ENCODE results near the gene LTBP1. TPM values are rescaled to one million over a fixed set of nuclear protein-coding genes. Genes with fewer than 3 reads are reported as not detected.

LTBP1 gene
- total RNA-seq, 6 experiments from 2014 or later, result 260 to 409 (median 335) TPM

DNA sequence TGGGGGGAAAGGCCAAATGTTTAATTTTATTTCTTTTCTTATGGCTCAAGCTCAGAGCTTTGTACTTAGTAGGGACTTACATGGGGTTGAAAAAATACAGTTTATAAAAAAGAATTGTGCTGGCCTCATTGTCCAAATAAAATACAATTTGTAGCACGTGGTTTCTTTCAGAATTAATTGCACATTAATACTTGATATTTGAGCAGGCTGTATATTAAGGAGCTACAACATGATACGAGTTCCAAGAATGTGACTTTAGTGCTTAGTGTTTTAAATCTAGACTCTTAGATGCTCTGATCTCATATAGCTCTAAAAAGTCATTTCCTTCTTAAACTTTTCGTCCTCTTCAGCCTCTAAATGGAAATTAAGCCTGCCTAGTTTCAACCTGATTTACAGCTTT, 483.3 kb downstream of the LTBP1 start:
- DNase-seq, result no peak
- Mint-ChIP-seq H3K27me3 (ENCODE audit: insufficient read depth) (no peaks in the 10 kb centered on the region), H3K9me3 (no peaks in the 10 kb centered on the region; the same call in 1 of the 2 replicates), H3K27ac (peak overlapping the region; percentile 76; the same call in 1 of the 2 replicates), H3K4me3 (no peak overlapping the region), H3K36me3 (ENCODE audit: low read depth) (peaks cover 20% of the 10 kb centered on the region), H3K4me1 (ENCODE audit: low read depth) (peaks cover 81% of the 10 kb centered on the region)
- TF ChIP-seq, protein P1, sequence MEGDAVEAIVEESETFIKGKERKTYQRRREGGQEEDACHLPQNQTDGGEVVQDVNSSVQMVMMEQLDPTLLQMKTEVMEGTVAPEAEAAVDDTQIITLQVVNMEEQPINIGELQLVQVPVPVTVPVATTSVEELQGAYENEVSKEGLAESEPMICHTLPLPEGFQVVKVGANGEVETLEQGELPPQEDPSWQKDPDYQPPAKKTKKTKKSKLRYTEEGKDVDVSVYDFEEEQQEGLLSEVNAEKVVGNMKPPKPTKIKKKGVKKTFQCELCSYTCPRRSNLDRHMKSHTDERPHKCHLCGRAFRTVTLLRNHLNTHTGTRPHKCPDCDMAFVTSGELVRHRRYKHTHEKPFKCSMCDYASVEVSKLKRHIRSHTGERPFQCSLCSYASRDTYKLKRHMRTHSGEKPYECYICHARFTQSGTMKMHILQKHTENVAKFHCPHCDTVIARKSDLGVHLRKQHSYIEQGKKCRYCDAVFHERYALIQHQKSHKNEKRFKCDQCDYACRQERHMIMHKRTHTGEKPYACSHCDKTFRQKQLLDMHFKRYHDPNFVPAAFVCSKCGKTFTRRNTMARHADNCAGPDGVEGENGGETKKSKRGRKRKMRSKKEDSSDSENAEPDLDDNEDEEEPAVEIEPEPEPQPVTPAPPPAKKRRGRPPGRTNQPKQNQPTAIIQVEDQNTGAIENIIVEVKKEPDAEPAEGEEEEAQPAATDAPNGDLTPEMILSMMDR (IDR thresholded peaks at IDR 0.05), result no peak

DNA sequence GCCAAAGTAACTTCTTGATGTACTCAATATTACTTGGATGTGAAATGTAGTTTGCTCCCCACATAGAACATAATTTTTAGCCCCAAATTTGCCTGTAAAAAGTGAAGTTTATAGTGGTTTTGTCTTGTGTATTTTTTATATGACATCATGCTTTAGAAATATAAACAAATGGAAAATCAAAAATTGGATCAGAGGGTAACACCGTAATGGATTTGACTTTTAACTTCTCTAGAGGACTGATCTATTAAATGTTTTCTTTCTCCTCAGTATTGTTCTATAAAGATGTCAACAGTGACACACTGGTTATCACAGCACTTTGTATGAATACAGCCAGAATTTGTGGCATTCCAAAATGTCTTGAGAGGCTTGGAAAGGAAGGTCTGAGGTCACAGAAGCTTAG, 484.1 kb downstream of the LTBP1 start:
- H3K27ac Mint-ChIP-seq, result peak overlapping the region; percentile 76
- peaks cover 18% of the 10 kb centered on the region for H3K36me3 Mint-ChIP-seq (ENCODE audit: low read depth)
- peaks cover 79% of the 10 kb centered on the region for H3K4me1 Mint-ChIP-seq (ENCODE audit: low read depth)
- H3K9me3 Mint-ChIP-seq, result no peaks in the 10 kb centered on the region; the same call in 1 of the 2 replicates
- DNase-seq, result no peak
- TF ChIP-seq, protein P1 (IDR thresholded peaks at IDR 0.05), result no peak
- no peak overlapping the region for H3K4me3 Mint-ChIP-seq
- H3K27me3 Mint-ChIP-seq (ENCODE audit: insufficient read depth), result no peaks in the 10 kb centered on the region

DNA sequence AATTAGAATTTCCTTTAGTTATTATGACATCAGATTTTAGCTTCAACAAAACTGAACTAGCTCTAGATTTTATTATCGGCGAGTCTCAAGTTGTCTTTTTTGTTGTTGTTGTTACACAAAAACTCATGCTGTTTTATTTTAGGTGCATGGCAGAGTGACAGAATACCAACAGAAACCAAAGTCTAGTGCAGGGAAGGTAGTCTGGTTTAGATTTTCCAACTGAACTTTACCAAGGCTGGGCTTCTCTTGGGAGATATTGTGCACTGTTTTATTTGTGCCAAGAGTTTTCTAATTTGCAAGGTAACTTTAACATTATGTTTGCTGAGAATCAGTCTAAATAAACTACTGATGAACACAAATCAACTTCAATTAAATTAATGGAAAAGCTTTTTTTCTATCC, 486.1 kb downstream of the LTBP1 start:
- no peak for DNase-seq
- TF ChIP-seq, protein P1 (IDR thresholded peaks at IDR 0.05), result no peak
- Mint-ChIP-seq H3K4me3 (no peak overlapping the region), H3K27ac (no peak overlapping the region), H3K4me1 (ENCODE audit: low read depth) (peaks cover 82% of the 10 kb centered on the region), H3K9me3 (no peaks in the 10 kb centered on the region; the same call in 1 of the 2 replicates), H3K27me3 (ENCODE audit: insufficient read depth) (no peaks in the 10 kb centered on the region; the same call in 1 of the 2 replicates), H3K36me3 (ENCODE audit: low read depth) (peaks cover 18% of the 10 kb centered on the region)

DNA sequence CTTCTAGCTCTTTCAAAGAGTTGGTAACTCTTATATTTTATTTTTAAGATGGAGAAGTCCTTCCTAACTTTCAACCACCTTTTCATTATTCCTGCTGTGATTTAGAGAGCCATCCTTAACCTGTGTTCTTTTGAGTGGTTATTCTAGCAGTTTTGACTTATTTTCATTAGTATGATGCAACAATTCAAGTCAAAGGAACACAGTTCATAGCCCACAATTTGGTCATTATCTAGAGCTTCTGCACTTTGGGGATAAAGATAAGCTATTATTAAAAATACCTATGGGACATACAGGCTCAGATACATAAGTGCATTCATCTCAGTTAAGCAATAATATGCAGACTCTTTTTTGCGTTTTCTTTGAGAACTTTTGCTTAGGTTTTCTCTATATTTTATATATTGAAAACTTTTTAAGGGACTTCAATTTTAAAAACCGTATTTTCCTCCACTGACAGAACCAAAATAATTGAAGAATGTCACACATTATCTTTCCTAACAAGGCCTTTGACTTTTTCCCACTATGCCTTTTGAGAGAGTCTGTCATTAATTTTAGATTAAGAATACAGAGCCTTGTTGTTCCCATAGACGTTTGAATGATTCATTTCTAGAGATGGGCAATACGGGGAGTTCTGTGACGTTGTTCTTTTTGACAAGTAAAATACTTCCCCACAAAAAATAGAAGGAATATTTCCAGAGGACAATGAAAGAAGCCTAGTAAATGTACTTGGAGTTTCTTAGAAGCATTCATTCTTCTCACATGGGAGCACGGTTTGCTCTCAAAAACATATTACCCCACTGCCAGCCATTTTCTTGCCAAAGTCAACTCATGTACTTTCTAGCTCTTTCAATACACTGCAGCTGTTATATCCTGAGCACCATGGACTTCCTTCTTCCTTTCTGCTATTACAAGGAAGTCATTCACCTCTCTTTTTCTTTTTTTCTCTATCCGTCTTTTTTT, 486.8 kb downstream of the LTBP1 start:
- no peak for DNase-seq
- no peaks in the 10 kb centered on the region; the same call in 1 of the 2 replicates for H3K27me3 Mint-ChIP-seq (ENCODE audit: insufficient read depth)
- peaks cover 15% of the 10 kb centered on the region for H3K36me3 Mint-ChIP-seq (ENCODE audit: low read depth)
- H3K4me3 Mint-ChIP-seq, result no peak overlapping the region
- H3K9me3 Mint-ChIP-seq, result no peaks in the 10 kb centered on the region; the same call in 1 of the 2 replicates
- H3K27ac Mint-ChIP-seq, result no peak overlapping the region
- peaks cover 82% of the 10 kb centered on the region for H3K4me1 Mint-ChIP-seq (ENCODE audit: low read depth)
- TF ChIP-seq, protein P1 (IDR thresholded peaks at IDR 0.05), result no peak

DNA sequence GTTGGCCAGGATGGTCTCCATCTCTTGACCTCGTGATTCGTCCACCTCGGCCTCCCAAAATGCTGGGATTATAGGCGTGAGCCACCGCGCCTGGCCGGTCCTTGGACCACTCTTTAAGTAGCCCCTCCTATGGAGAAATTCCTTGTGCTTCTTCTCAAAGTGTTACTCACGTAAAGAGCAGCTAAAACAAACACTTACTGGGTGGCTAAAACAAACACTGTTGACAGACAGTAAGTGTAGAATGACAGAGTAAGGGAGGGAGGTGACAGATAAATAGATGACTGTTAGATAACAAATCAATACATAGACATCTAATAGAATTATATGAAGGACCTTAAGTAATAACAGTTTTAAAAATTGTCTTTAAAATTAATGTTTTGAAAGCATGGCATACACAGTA, 488.8 kb downstream of the LTBP1 start:
- H3K9me3 Mint-ChIP-seq, result no peaks in the 10 kb centered on the region; the same call in 1 of the 2 replicates
- H3K36me3 Mint-ChIP-seq (ENCODE audit: low read depth), result peaks cover 17% of the 10 kb centered on the region
- H3K27me3 Mint-ChIP-seq (ENCODE audit: insufficient read depth), result no peaks in the 10 kb centered on the region; the same call in 1 of the 2 replicates
- TF ChIP-seq, protein P1 (IDR thresholded peaks at IDR 0.05), result no peak
- no peak for DNase-seq
- peaks cover 89% of the 10 kb centered on the region for H3K4me1 Mint-ChIP-seq (ENCODE audit: low read depth)
- no peak overlapping the region for H3K4me3 Mint-ChIP-seq
- H3K27ac Mint-ChIP-seq, result no peak overlapping the region; the same call in 1 of the 2 replicates

Measured in HFFc6 (cell line).